Stimulated activated CD4-positive, alpha-beta T cell treated with anti-CD3 and anti-CD28 coated beads, Interleukin-15, amount 100 ng/mL, for 24 hours (primary cell): ENCODE measurements around the gene CLPX.
"Not testable (repeated sequence)": the region's sequence is repeated elsewhere in the genome, so short reads cannot be mapped to it uniquely, and the experiment has no call there.

ENCODE experiments used
- DNase-seq: peaks from one replicate; pipeline ENCODE4 v3.0.0-alpha.2; 2020

The CLPX gene

GRCh38 chr15:65204931-65205660, 20.0 kb upstream of the CLPX start:
- DNase-seq = no peak

- no peak for DNase-seq
These were observed 19.2 kb upstream of the CLPX start for GRCh38 chr15:65204236-65204930.

GRCh38 chr15:65201918-65202317, 16.8 kb upstream of the CLPX start:
- DNase-seq = no peak

GRCh38 chr15:65198571-65198970, 13.4 kb upstream of the CLPX start:
- DNase-seq = no peak

- DNase-seq = no peak
These were observed 12.1 kb upstream of the CLPX start for GRCh38 chr15:65197337-65197645.

- DNase-seq = no peak
These were observed 11.6 kb upstream of the CLPX start for GRCh38 chr15:65196637-65197336.

- no peak for DNase-seq
These were observed 10.4 kb upstream of the CLPX start for GRCh38 chr15:65195548-65195923.

- DNase-seq = no peak
These were observed 9.8 kb upstream of the CLPX start for GRCh38 chr15:65194826-65195547.

GRCh38 chr15:65192016-65192415, 6.9 kb upstream of the CLPX start:
- DNase-seq = no peak

GRCh38 chr15:65189102-65189740, 4.1 kb upstream of the CLPX start:
- DNase-seq = peak; percentile 9

- DNase-seq = not testable (repeated sequence)
These were observed 3.3 kb upstream of the CLPX start for GRCh38 chr15:65188472-65188871.

GRCh38 chr15:65184305-65184867, 756 bp downstream of the CLPX start:
- peak; percentile 49 for DNase-seq

- no peak for DNase-seq
These were observed 1.3 kb downstream of the CLPX start for GRCh38 chr15:65183865-65184159.

GRCh38 chr15:65182538-65182937, 2.6 kb downstream of the CLPX start:
- no peak for DNase-seq

- not testable (repeated sequence) for DNase-seq
These were observed 3.4 kb downstream of the CLPX start for GRCh38 chr15:65181582-65182353.

GRCh38 chr15:65180167-65180566, 5.0 kb downstream of the CLPX start:
- no peak for DNase-seq

- DNase-seq = no peak
These were observed 7.2 kb downstream of the CLPX start for GRCh38 chr15:65177901-65178300.

- DNase-seq = no peak
These were observed 9.1 kb downstream of the CLPX start for GRCh38 chr15:65176056-65176455.

- DNase-seq = no peak
These were observed 9.6 kb downstream of the CLPX start for GRCh38 chr15:65175511-65175910.

- DNase-seq = no peak
These were observed 10.6 kb downstream of the CLPX start for GRCh38 chr15:65174509-65174908.

- DNase-seq = no peak
These were observed 12.6 kb downstream of the CLPX start for GRCh38 chr15:65172531-65172930.

- DNase-seq = no peak
These were observed 13.7 kb downstream of the CLPX start for GRCh38 chr15:65171428-65171827.
